Forelimb muscle (tissue), 1 donor: ENCODE measurements around the gene DNASE1L1. TPM values are rescaled to one million over a fixed set of nuclear protein-coding genes. Genes with fewer than 3 reads are reported as not detected.
"Not testable (repeated sequence)": the region's sequence is repeated elsewhere in the genome, so short reads cannot be mapped to it uniquely, and the experiment has no call there.

Experiments used
- DNase-seq: peaks from one replicate; pipeline ENCODE4 v3.0.0-alpha.2; 2013; ENCODE audit warnings: low read depth
- polyA plus RNA-seq: library from polyadenylated mRNA; unstranded; fragments of 120-200 nt; gene quantifications from one replicate; pipeline ENCODE4 v1.2.1, GENCODE V29; 2013; ENCODE audit not compliant: insufficient read length

Gene DNASE1L1
- polyA plus RNA-seq, 1 donor, result 48.6 TPM

DNA sequence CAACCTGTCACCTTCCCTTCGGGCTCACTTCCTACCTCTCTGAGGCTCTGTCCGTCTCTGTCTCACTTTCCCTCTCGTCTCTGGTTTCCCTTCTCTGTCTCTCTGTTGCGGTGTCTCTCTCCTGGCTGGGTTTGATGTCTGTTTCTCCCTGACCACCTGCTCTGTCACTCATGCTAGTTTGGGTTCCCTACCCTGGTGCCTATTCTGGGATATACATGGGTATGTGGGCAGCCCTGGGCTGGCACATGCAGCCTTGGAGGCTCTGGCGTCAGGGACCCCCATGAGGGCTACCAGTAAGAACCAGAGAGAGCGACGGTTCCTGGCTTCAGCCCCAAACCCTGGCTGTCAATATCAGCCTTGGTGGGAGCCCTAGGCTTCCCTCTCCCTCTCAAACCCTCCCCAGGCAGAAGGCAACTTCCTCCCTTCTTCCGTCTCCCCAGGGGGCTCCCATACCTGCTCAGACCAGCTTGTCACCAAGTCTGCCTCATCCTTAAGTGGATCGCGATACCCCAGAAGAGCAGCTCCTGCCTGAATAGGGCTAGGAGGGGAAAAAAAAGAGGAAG lies 314 bp downstream of the DNASE1L1 start:
- no peak for DNase-seq

DNA sequence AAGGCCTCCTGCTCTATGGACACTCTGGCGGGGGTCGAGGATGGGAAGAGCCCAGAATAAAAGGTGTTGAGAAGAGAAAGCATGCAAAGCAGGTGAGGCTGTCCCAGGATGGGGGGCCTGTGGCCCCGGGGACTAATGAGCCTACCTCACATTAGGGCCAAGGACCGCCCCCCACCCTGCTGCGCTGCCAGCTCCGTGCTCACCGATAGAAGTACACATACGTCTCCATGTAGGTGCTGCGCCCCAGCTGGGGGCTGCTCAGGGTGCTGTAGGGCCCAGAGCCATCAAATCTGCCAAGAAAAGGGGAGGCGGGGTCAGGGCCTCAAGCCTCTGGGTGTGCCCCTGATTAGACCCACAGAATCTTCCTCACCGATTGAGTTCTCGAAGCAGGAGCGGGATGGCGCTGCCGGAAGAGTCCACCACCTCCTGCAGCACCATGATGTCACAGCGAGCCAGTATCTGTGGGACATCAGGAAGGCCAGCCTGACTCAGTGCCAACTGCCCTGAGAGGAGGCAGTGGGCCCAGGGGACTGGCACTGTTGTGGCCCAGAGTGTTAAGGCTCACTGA lies 4.3 kb downstream of the DNASE1L1 start:
- DNase-seq, result no peak

GRCh38 chrX:154403858-154404257 lies 5.2 kb downstream of the DNASE1L1 start:
- DNase-seq, result no peak

- no peak for DNase-seq
Observed at GRCh38 chrX:154403192-154403591, 5.9 kb downstream of the DNASE1L1 start.

DNA sequence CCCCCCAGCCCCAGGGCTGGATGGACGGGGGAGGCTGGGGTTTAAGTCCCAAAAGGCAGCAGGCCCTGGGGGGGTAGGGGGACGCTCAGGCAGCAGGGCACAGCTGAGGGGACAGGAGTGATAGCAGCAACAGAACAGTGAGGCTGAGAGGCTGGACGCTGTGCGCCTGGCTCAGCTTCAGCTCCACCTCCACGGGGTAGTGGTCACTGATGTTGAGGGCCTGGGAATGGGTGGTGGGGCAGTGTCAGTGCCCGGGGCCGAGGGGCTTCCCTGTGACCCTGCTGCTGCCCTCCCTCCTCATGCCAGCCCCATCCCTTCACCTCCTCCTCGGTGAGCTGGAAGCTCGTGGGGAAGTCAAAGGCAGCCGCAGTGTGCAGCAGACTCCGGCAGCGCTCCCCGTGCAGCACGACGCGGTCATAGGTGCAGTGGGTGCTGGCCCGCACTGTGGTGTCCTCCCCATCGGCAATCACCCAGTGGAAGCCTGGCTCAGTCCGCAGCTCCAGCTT lies 6.4 kb downstream of the DNASE1L1 start:
- no peak for DNase-seq

- DNase-seq, result no peak
Observed at GRCh38 chrX:154401918-154402621, 7.0 kb downstream of the DNASE1L1 start.

GRCh38 chrX:154401045-154401799 lies 7.8 kb downstream of the DNASE1L1 start:
- DNase-seq, result no peak

- not testable (repeated sequence) for DNase-seq
Observed at GRCh38 chrX:154400369-154400817, 8.7 kb downstream of the DNASE1L1 start.

DNA sequence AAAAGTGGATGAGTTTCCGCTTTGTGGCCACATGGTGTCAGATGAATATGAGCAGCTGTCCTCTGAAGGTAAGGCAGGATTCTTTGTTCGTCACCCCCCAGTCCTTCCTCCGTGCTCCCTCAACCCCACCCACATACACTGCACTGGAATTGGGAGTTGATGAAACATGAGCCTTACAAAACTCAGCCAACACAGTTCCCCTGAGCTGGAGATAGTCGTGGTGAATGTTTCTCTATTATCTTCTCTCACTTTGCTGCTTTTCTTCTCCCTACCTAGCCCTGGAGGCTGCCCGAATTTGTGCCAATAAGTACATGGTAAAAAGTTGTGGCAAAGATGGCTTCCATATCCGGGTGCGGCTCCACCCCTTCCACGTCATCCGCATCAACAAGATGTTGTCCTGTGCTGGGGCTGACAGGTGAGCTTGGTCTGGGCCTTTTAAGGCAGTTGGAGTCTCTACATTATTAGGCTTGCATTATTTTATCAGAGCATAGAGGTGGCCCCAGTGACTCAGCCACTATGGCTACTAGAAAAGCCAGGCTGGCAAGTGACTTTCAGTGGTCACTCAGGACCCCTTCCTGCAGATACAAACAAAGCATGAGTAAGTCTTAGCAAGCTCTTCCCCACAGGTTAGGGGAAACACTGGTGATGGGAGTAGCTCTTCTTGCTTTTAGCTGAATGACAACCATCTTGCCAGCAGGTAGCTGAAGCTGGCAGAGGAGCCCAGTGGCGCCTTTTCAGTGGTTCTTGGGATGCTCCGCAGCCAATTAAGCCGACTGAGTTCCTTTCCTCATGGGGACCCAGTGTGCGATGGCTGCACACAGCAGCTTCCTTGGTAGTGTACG lies 9.3 kb downstream of the DNASE1L1 start:
- DNase-seq, result no peak

DNA sequence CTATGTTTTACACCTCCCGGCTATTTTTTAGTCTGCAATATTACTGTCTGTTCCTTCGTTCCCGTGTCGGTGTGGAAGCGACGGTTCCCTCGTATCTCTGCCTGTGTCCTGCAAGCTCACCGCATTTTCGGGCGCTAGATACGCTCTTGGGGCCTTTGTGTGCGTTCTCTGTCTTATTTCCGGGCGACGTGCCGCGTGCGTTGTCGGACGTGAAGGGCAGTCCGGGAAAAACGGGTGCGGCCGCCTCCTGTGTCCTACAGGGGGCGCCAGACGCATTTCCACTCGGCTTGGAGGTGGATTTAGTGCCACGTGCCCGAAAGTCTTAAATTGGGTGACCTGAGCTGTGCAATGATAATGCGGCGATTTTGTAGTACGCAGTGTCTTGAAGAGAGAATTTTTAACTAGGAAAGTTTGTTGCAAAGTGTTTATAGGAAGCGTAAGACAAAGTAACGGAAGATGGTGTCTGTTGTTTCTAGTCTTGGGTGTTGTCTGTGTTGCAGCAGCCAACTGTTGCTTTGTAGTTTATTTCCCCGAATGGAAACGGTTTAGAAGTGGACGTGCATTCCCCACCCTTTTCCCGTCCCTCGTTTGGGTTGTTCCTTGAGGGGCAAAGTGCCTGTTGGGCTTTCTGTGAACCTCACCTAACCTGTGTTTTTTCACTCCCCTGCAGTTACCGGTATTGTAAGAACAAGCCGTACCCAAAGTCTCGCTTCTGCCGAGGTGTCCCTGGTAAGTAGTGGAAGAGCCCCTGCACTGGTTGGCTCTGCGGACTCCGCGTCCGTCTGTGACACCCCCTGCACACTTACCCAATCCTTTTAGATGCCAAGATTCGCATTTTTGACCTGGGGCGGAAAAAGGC lies 10.2 kb downstream of the DNASE1L1 start:
- no peak for DNase-seq

DNA sequence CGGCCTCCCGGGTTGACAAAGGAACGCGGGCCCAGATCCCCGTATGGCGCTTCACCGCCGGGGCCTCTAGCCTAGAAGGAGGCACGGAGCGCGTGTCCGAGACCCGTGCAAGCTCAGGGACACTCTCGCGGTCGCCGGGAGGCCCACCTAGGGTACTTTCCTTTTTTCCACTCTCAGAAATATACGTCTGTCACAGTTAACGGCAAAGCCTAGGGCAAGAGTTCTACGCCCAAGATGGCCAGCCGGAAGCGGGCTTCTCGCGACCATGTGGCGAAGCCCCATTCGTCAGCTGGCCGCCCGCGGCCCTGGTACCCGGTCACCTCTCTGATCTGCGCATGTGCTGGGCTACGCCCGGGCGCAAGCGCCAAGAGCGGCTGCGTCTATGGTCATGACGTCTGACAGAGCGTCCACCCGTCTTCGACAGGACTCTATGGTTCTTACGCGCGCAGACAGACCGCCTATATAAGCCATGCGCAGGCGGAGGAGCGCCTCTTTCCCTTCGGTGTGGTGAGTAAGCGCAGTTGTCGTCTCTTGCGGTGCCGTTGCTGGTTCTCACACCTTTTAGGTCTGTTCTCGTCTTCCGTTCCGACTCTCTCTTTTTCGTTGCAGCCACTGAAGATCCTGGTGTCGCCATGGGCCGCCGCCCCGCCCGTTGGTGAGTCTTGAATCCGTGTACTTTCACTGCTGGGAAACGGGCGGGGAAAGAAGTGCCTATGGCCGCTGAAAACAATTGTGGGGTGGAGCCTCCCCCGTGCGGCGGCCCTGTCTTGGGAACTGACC lies 11.0 kb downstream of the DNASE1L1 start, which contains the start of gene RPL10:
Gene RPL10, plus strand, starts transcription at position 490 of the 780 bp plus-strand sequence. Its CDS starts 143 bp downstream, at position 633.
- peak; percentile 94 for DNase-seq

DNA sequence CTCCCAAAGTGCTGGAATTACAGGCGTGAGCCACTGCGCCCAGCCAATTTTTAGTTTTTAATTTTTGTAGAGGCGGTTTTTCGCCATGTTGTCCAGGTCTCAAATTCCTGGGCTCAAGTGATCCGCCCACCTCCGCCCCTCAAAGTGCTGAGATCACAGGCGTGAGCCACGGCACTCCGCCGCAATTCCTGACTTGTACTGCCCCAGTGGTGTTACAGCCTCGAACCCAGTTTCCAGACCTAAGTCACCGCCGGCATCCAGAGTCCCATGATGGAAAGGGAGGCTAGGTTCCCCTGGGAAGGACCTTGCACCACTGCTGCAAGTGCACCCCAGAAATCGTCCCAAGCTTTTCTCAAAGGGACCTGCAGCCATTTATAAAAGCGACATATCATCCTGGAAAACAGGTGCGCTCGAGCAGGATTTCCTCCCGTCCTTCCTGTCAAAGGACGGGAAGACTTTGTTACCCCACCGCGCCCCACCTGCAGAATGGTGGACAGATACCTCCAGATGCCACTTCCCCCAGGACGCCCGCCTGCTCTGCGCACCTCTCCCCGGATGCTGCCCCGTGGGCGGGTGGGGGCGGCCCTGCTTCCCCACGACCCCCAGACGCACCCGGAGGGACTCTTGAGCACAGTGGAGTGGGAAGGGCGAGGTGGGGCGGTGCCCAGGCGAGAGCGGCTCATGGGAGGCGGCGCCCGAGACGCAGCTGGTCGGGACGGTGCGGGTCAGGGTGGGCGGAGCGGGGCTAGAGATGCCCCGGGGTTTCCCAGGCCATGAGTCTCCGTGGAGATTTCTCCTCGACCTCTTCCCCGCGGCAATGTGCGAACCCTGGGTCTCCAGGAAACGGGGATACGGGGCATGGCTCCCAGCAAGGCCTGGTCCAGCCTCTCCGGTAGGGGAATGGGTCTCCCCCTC lies 11.8 kb downstream of the DNASE1L1 start:
- no peak for DNase-seq

DNA sequence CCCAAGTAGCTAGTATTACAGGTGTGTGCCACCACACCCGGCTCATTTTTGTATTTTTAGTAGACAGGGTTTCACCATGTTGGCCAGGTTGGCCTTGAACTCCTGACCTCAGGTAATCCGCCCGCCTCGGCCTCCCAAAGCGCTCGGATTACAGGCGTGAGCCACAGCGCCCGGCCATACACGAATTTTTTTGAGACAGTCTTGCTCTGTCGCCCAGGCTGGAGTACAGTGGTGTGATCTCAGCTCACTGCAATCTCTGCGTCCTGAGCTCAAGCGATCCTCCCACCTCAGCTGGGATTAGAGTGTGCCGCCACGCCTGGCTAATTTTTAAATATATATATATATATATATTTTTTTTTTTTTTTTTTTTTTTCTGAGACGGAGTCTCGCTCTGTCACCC lies 12.7 kb downstream of the DNASE1L1 start:
- not testable (repeated sequence) for DNase-seq

DNA sequence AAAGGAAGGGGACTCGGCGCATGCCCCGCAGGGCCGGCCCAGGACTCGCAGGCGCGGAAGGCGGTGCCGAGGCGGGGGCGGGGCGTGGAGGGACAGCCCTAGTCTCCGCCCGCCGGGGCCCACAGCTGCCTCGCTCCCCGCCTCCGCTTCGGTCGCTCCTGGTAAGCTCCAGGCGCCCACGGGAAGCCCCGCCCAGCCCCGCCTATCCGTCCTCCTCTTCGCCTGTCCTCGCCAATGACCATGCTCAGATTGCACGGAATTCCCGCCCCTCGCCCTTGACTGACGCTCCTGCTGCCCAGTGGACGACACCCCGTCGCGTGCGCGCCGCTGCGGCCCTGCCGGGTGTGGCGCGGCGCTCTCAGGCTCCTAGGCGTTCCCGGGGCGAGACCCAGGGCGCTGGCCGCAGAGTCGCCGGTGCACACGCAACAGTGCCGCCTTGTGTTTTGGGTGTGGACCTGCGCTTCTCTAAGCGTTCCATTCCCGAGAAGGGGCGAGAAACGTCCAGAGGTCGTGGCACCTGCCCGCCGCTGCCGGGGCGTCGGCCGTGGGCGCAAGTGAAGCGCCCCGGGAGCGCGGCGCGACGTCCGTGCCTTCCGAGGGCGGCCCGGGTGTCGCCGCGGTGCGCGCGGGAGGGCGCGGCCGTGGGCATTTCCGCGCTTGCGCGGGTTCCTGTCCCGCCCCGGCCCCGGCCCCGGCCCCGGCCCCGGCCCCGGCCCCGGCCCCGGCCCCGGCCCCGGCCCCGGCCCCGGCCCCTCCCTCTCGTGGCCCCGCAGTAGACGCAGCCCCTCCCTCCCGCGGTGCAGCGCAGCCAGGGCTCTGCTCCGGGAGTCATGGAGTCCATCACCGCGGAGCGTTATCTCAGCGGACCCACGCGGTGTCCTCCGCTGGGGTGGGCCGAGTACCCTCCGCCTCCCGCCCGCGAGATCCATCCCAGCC lies 19.0 kb downstream of the DNASE1L1 start:
- not testable (repeated sequence) for DNase-seq

DNA sequence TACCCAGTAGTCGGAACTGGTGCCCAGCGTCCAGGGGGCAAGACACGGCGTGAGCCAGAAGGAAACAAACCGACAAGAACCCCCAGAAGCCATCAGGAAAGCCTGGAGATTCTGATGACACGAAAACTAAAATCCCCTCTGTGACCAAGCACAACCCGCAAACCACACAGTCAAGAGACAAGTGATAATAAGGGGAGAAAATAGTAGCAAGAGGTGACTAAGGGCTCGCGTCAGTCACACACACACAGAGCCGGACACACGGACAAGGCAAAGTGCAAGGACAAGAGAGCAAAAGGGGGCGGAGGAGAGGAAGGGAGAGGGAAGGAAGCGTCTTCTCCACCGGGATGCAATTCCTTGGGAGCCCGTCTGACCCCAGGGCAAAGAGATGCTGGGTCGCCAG lies 20.4 kb downstream of the DNASE1L1 start:
- not testable (repeated sequence) for DNase-seq

DNA sequence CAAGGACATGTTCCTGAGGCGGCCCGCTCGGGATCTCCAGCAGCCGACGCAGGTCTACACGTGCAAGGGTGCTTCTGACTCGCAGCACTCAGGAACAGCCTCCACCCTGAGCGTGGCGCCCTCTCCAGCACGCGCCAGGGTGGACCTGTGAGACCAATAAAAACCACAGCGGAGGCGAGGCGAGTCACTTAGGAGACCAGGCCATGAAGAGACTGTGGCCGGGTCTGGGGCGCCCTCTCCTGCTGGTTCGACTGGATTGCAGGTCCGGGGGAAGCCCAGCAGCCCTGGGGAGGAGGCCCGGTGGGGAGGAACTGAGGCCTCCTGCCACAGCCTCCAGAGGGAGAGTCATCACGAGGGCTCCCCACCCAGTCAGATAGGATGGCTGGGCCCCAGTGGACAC lies 21.0 kb downstream of the DNASE1L1 start:
- not testable (repeated sequence) for DNase-seq

- no peak for DNase-seq
Observed at GRCh38 chrX:154384284-154384892, 24.7 kb downstream of the DNASE1L1 start.
